ENCODE data around the gene ZBED4.

GRCh38 chr22:49856766-49857618, 3.3 kb downstream of the ZBED4 start:
- TF ChIP-seq CTCF (IDR thresholded peaks at IDR 0.05) = no peak
- no peak for TF ChIP-seq POLR2AphosphoS5 (IDR thresholded peaks at IDR 0.05)
- TF ChIP-seq POLR2A (IDR thresholded peaks at IDR 0.05) = no peak
- no peak for TF ChIP-seq EP300 (IDR thresholded peaks at IDR 0.05)
